HepG2 (cell line): ENCODE measurements around the gene ESPNL.

ENCODE experiments used
- CBX2 ChIP-seq, 2 experiments: fragments of 200-600 bp in 1 of 2; sonication (generic); formaldehyde crosslinking in 1 of 2; IDR thresholded peaks; 2 replicates each; pipeline versions ENCODE4 v1.7.0 to v1.8.1; 2018 to 2022; ENCODE audit warnings: low read depth in 2 of 2, low read length in 1 of 2, mild to moderate bottlenecking in 1 of 2, missing genetic modification reagents in 1 of 2
- DR1 ChIP-seq: sonication (generic); formaldehyde crosslinking; IDR thresholded peaks from 2 replicates; pipeline ENCODE4 v1.8.0; 2021; ENCODE audit warnings: mild to moderate bottlenecking, missing genetic modification reagents, inconsistent platforms
- FOXM1 ChIP-seq: sonication (generic); formaldehyde crosslinking; IDR thresholded peaks from 2 replicates; pipeline ENCODE4 v1.5.0; 2020; ENCODE audit warnings: missing genetic modification reagents
- ZNF3 ChIP-seq: IDR thresholded peaks from 2 replicates; pipeline ENCODE4 v1.7.0; 2017; ENCODE audit warnings: inconsistent platforms
- TF ChIP-seq, protein P1 (sequence below): sonication (generic); formaldehyde crosslinking; IDR thresholded peaks from 2 replicates; pipeline ENCODE4 v1.5.1; 2020; ENCODE audit warnings: mild to moderate bottlenecking, missing genetic modification reagents, moderate library complexity
- TF ChIP-seq, protein P2 (sequence below): sonication (generic); formaldehyde crosslinking; IDR thresholded peaks from 2 replicates; pipeline ENCODE4 v1.5.0; 2020; ENCODE audit warnings: missing genetic modification reagents, mild to moderate bottlenecking, borderline replicate concordance
- TF ChIP-seq, protein P3 (sequence below): sonication (generic); formaldehyde crosslinking; IDR thresholded peaks from 2 replicates; pipeline ENCODE4 v1.8.0; 2022; ENCODE audit warnings: missing genetic modification reagents, mild to moderate bottlenecking, borderline replicate concordance

DNA sequence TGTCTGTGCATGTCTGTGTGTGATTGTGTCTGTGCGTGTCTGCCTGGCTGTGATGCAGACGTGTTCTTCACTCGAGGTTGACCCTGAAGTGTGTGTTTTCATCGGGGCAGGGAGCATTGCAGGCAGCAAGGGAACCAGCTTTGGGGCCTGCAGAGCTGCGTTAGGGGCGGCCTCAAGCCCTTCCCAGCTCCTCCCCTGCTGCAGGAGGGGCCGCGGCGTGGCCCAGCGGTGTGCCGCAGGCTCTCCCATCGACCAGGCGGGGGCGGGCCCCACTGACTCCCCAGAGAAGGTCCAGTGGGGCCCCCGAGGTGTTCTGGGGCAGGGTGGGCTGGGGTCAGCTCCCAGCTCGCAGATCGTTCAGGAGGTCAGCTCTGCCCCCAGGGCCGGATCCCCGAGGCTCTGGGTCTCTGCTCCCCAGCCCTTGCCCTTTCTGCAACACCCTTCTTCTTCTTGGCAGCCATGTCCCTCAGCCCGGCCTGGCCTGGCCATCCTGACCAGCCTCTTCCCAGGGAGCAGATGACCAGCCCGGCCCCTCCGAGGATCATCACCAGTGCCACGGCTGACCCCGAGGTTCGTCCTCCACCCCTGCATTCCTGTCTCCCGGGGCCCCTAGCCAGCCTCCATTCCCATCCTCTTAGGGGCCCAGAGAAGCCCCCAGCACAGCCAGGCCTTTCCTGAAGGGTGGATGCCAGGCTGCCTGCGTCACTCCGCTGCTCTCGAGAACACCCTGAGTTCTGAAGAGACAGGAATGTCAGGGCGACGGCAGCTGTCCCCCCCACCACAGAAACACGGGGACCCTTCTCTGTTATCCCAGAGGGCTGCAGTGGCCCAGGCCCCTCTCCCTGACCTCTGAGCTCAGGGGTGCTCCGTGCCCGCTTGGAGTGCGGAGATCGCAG is 27.3 kb downstream of the ESPNL start:
- TF ChIP-seq ZNF3 (CRISPR knock-in tag) (no peak), DR1 (no peak), CBX2 (IDR thresholded peaks at IDR 0.05; ENCODE audit: low read depth, low read length) (no peak), CBX2 (CRISPR knock-in tag; IDR thresholded peaks at IDR 0.05; ENCODE audit: low read depth) (no peak), FOXM1 (CRISPR knock-in tag) (no peak)
- TF ChIP-seq, protein P1, sequence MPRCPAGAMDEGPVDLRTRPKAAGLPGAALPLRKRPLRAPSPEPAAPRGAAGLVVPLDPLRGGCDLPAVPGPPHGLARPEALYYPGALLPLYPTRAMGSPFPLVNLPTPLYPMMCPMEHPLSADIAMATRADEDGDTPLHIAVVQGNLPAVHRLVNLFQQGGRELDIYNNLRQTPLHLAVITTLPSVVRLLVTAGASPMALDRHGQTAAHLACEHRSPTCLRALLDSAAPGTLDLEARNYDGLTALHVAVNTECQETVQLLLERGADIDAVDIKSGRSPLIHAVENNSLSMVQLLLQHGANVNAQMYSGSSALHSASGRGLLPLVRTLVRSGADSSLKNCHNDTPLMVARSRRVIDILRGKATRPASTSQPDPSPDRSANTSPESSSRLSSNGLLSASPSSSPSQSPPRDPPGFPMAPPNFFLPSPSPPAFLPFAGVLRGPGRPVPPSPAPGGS (CRISPR knock-in tag) = no peak
- TF ChIP-seq, protein P2, sequence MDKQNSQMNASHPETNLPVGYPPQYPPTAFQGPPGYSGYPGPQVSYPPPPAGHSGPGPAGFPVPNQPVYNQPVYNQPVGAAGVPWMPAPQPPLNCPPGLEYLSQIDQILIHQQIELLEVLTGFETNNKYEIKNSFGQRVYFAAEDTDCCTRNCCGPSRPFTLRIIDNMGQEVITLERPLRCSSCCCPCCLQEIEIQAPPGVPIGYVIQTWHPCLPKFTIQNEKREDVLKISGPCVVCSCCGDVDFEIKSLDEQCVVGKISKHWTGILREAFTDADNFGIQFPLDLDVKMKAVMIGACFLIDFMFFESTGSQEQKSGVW (CRISPR knock-in tag) = no peak
- TF ChIP-seq, protein P3, sequence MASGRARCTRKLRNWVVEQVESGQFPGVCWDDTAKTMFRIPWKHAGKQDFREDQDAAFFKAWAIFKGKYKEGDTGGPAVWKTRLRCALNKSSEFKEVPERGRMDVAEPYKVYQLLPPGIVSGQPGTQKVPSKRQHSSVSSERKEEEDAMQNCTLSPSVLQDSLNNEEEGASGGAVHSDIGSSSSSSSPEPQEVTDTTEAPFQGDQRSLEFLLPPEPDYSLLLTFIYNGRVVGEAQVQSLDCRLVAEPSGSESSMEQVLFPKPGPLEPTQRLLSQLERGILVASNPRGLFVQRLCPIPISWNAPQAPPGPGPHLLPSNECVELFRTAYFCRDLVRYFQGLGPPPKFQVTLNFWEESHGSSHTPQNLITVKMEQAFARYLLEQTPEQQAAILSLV = no peak
